Central memory CD4-positive, alpha-beta T cell (primary cell): ENCODE data around the gene STUB1.

Experiments used
- DNase-seq: peaks from one replicate; pipeline ENCODE4 v3.0.0; 2022

Gene STUB1

GRCh38 chr16:714558-715476 lies 34.6 kb downstream of the STUB1 start, which contains the start of gene METRN:
Gene METRN (plus strand): TSS chr16:715118. CDS start chr16:715290, 172 bp downstream.
- DNase-seq = peak; percentile 79

GRCh38 chr16:715477-716199 lies 35.4 kb downstream of the STUB1 start:
- DNase-seq = no peak

- no peak for DNase-seq
These were observed 36.0 kb downstream of the STUB1 start for GRCh38 chr16:716200-716568.

GRCh38 chr16:716768-717325 lies 36.6 kb downstream of the STUB1 start:
- DNase-seq = no peak

GRCh38 chr16:717450-718245 lies 37.4 kb downstream of the STUB1 start:
- DNase-seq = no peak

- DNase-seq = no peak
These were observed 38.2 kb downstream of the STUB1 start for GRCh38 chr16:718389-718788.

- DNase-seq = no peak
These were observed 38.7 kb downstream of the STUB1 start for GRCh38 chr16:718922-719321.

GRCh38 chr16:719815-720446 lies 39.7 kb downstream of the STUB1 start:
- DNase-seq = no peak

GRCh38 chr16:720447-720989 lies 40.3 kb downstream of the STUB1 start:
- peak; percentile 22 for DNase-seq

- peak; percentile 74 for DNase-seq
These were observed 41.0 kb downstream of the STUB1 start, which contains the start of gene ANTKMT for GRCh38 chr16:720990-721764. Gene ANTKMT (plus strand): TSS chr16:721146. CDS start chr16:721275, 129 bp downstream.

GRCh38 chr16:721765-722540 lies 41.7 kb downstream of the STUB1 start:
- DNase-seq = peak; percentile 32

GRCh38 chr16:722835-723633 lies 42.8 kb downstream of the STUB1 start:
- DNase-seq = no peak

- no peak for DNase-seq
These were observed 43.5 kb downstream of the STUB1 start for GRCh38 chr16:723695-724094.

GRCh38 chr16:724188-725040 lies 44.2 kb downstream of the STUB1 start:
- no peak for DNase-seq

GRCh38 chr16:725041-725376 lies 44.8 kb downstream of the STUB1 start:
- no peak for DNase-seq

- no peak for DNase-seq
These were observed 45.4 kb downstream of the STUB1 start for GRCh38 chr16:725463-726187.

GRCh38 chr16:726188-726437 lies 45.9 kb downstream of the STUB1 start:
- no peak for DNase-seq
